ENCODE results near the gene TMEM115.
A peak's percentile ranks its signal among the peaks of the same experiment; 100 is the strongest.

Gene TMEM115

GRCh38 chr3:50370594-50370993 lies 11.3 kb upstream of the TMEM115 start:
- Histone ChIP-seq H3K36me3 (no peaks in the 10 kb centered on the region), H3K9me3 (no peaks in the 10 kb centered on the region), H3K4me3 (no peak overlapping the region), H3K4me1 (peaks cover 51% of the 10 kb centered on the region), H3K27ac (no peak overlapping the region), H3K4me2 (no peak overlapping the region), H3K9ac (no peak overlapping the region), H3K27me3 (no peaks in the 10 kb centered on the region), H4K20me1 (no peaks in the 10 kb centered on the region)
- no peak for TF ChIP-seq Cebpa-rat (IDR thresholded peaks at IDR 0.05)

GRCh38 chr3:50369012-50369670 lies 9.8 kb upstream of the TMEM115 start:
- no peaks in the 10 kb centered on the region for H3K9me3 ChIP-seq
- no peaks in the 10 kb centered on the region for H3K36me3 ChIP-seq
- no peaks in the 10 kb centered on the region for H3K27me3 ChIP-seq
- H3K4me3 ChIP-seq, result no peak overlapping the region
- H3K9ac ChIP-seq, result no peak overlapping the region
- peak overlapping the region; percentile 24; the same call in 1 of the 2 replicates for H3K4me2 ChIP-seq
- TF ChIP-seq Cebpa-rat (IDR thresholded peaks at IDR 0.05), result no peak
- peaks cover 50% of the 10 kb centered on the region for H3K4me1 ChIP-seq
- H3K27ac ChIP-seq, result no peak overlapping the region; the same call in 1 of the 2 replicates
- no peaks in the 10 kb centered on the region for H4K20me1 ChIP-seq

GRCh38 chr3:50365842-50366220 lies 6.5 kb upstream of the TMEM115 start:
- peaks cover 39% of the 10 kb centered on the region for H3K4me1 ChIP-seq
- H3K27me3 ChIP-seq, result no peaks in the 10 kb centered on the region
- no peaks in the 10 kb centered on the region for H4K20me1 ChIP-seq
- peak overlapping the region; percentile 73 for H3K4me3 ChIP-seq
- peak overlapping the region; percentile 97 for H3K4me2 ChIP-seq
- peak overlapping the region; percentile 81 for H3K9ac ChIP-seq
- TF ChIP-seq Cebpa-rat (IDR thresholded peaks at IDR 0.05), result no peak
- no peaks in the 10 kb centered on the region for H3K36me3 ChIP-seq
- no peaks in the 10 kb centered on the region for H3K9me3 ChIP-seq
- peak overlapping the region; percentile 84 for H3K27ac ChIP-seq

DNA sequence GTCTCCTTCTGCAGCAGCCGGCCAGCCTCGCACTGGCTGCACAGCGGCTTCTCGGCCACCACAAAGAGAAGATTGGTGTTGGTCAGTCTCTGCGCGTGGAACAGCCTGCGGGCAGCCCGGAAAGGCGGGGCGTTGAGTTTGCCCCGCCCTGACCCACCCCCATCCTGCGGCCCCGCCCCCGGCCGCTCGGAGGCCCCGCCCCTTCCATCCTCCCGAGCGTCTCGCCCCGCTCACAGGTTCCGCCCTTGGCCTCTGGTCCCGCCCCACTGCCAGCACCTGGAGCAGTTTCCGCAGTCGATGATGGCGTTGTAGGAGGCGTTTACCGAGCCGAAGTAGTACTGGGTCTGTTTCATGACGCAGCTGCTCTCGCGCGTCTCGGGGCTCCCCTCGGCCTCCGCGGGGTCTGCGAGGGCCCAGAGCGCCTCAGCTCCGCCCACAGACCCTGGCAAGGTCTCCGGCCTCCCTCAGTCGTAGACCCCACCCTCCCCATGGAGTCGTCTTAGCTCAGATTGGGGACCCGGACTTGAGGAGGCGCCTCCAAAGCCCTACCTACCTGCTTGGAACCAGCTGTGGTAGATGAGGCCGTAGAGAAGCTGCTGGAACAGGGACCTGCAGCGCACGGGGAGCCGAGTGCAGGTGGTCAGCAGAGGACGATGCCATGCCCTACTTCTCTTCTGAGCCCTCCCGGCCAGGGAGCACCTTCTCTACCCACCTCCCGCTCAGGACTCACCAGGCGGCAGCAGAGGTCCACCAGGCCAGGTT lies 5.9 kb upstream of the TMEM115 start:
- Histone ChIP-seq H3K27ac (peak overlapping the region; percentile 84), H3K9me3 (no peaks in the 10 kb centered on the region), H3K4me3 (peak overlapping the region; percentile 73), H4K20me1 (no peaks in the 10 kb centered on the region), H3K36me3 (no peaks in the 10 kb centered on the region), H3K4me1 (peaks cover 39% of the 10 kb centered on the region), H3K4me2 (peak overlapping the region; percentile 97), H3K27me3 (no peaks in the 10 kb centered on the region), H3K9ac (peak overlapping the region; percentile 81)
- TF ChIP-seq Cebpa-rat (IDR thresholded peaks at IDR 0.05), result no peak

DNA sequence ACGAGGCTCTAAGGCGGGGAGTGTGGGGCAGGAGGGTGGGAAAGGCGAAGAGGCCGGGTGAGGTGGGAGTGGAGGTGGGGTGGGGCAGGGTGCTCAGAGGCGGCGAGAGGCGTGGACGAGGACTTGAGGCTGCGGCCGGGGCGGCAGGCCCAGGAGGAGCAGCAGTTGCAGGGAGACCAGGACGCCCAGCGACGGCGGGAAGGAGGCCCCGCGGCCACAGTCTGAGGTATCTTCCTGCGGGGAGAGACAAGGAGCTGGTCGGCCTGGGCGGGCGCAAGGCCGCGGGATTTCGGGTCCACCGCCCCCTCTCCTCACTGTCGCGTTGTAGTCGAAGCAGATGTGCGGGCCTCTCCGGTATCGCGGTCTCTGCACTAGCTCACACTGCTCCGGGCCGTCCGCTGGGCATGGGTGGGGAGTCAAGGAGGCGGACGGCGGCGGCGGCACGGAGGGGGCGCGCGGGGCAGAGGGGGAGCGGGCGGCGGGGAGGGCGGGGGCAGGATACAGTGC lies 5.3 kb upstream of the TMEM115 start:
- H3K9ac ChIP-seq, result peak overlapping the region; percentile 81; the same call in 1 of the 2 replicates

DNA sequence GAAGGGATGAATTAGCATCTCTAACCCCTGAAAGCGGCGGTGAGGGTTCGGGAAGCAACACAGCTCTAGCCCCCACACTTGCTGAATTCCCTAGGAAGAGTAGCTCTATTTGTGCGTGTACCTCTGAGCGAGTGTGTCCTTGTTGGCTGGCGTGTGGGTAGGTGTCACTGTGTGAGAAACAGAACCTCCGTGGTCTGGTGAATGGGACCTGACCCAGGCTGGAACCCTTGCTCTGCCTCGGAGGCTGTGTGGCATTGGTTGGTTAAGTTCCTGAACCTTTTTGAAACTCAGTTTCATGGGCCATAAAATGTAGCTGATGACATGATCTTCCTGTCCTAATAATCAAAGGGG lies 414 bp upstream of the TMEM115 start:
- H3K27me3 ChIP-seq, result no peaks in the 10 kb centered on the region
- peak overlapping the region; percentile 53 for H3K4me2 ChIP-seq
- H3K9me3 ChIP-seq, result no peaks in the 10 kb centered on the region
- peaks cover 44% of the 10 kb centered on the region for H4K20me1 ChIP-seq
- no peak overlapping the region for H3K9ac ChIP-seq
- H3K4me1 ChIP-seq, result peaks cover 57% of the 10 kb centered on the region
- TF ChIP-seq Cebpa-rat (IDR thresholded peaks at IDR 0.05), result no peak
- H3K27ac ChIP-seq, result no peak overlapping the region
- H3K36me3 ChIP-seq, result peaks cover 38% of the 10 kb centered on the region
- H3K4me3 ChIP-seq, result no peak overlapping the region

More for the DNA sequence above, 5.3 kb upstream of the TMEM115 start:
- Histone ChIP-seq H3K27me3 (no peaks in the 10 kb centered on the region), H4K20me1 (no peaks in the 10 kb centered on the region), H3K36me3 (no peaks in the 10 kb centered on the region), H3K4me2 (peak overlapping the region; percentile 97), H3K4me1 (peaks cover 45% of the 10 kb centered on the region), H3K4me3 (peak overlapping the region; percentile 73), H3K27ac (peak overlapping the region; percentile 46), H3K9me3 (no peaks in the 10 kb centered on the region)
- TF ChIP-seq Cebpa-rat (IDR thresholded peaks at IDR 0.05), result no peak

GRCh38 chr3:50358355-50358910 lies 888 bp downstream of the TMEM115 start:
- no peak for TF ChIP-seq Cebpa-rat (IDR thresholded peaks at IDR 0.05)
- Histone ChIP-seq H3K4me1 (peaks cover 50% of the 10 kb centered on the region), H4K20me1 (peaks cover 57% of the 10 kb centered on the region), H3K4me3 (peak overlapping the region; percentile 90), H3K27ac (peak overlapping the region; percentile 95), H3K9ac (peak overlapping the region; percentile 95), H3K36me3 (peaks cover 51% of the 10 kb centered on the region), H3K4me2 (peak overlapping the region; percentile 100), H3K9me3 (no peaks in the 10 kb centered on the region), H3K27me3 (no peaks in the 10 kb centered on the region)

DNA sequence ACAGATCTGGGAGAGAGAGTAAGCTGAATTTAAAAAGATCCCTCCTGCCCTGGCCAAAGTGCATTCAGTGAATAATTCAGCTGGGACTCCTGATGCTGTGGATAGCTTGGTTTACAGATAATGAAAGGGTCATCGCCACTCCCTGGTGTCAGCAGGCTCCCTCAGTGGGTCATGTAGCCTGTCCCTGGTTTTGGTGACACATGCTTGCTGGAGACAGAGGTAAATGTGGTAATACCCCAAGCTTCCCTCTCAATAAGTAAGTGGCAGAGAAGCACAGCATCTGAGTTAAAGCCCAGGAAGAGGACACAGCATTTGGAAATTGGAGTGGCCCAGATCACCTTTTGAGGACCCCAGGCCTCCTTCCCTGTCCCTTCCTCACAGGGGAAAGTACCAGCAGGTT lies 1.8 kb downstream of the TMEM115 start:
- H3K4me3 ChIP-seq, result peak overlapping the region; percentile 90
- H3K27ac ChIP-seq, result peak overlapping the region; percentile 30; the same call in 1 of the 2 replicates
- no peak for TF ChIP-seq Cebpa-rat (IDR thresholded peaks at IDR 0.05)
- H3K9me3 ChIP-seq, result no peaks in the 10 kb centered on the region
- H3K4me1 ChIP-seq, result peaks cover 50% of the 10 kb centered on the region
- peak overlapping the region; percentile 100 for H3K4me2 ChIP-seq
- H3K27me3 ChIP-seq, result no peaks in the 10 kb centered on the region
- H4K20me1 ChIP-seq, result peaks cover 67% of the 10 kb centered on the region
- H3K9ac ChIP-seq, result peak overlapping the region; percentile 95
- H3K36me3 ChIP-seq, result peaks cover 57% of the 10 kb centered on the region

GRCh38 chr3:50356553-50356952 lies 2.8 kb downstream of the TMEM115 start:
- H4K20me1 ChIP-seq, result peaks cover 76% of the 10 kb centered on the region
- peak overlapping the region; percentile 100 for H3K4me2 ChIP-seq
- H3K27ac ChIP-seq, result no peak overlapping the region
- H3K27me3 ChIP-seq, result no peaks in the 10 kb centered on the region
- H3K4me3 ChIP-seq, result peak overlapping the region; percentile 90
- H3K4me1 ChIP-seq, result peaks cover 50% of the 10 kb centered on the region
- no peaks in the 10 kb centered on the region for H3K9me3 ChIP-seq
- H3K9ac ChIP-seq, result peak overlapping the region; percentile 95
- TF ChIP-seq Cebpa-rat (IDR thresholded peaks at IDR 0.05), result no peak
- H3K36me3 ChIP-seq, result peaks cover 61% of the 10 kb centered on the region
